ENCODE results near the gene DEFB108B.
"Not testable (repeated sequence)": the region's sequence is repeated elsewhere in the genome, so short reads cannot be mapped to it uniquely, and the experiment has no call there.

Gene DEFB108B

DNA sequence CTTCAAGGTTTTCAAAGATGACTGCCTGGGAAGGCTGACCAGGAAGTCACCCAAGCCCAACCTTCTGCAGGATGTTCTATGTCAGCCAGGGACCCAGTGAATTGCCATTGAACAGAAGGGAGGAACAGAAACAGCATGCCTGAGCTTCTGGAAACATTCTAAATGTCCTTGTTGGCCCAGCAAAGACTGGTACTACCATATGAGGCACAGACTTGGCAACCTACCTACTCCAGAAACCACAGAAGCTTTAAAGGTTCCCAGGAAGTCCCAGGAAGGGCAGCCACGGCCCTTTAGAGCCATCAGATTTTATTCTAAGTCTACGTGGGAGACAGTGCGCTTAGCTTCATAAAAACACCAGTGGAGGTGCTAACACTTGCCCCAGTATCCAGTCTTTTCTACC lies 20.5 kb upstream of the DEFB108B start:
- not testable (repeated sequence) for FAIRE-seq; DNase-seq (ENCODE audit: extremely low spot score, insufficient read length, low read depth)

DNA sequence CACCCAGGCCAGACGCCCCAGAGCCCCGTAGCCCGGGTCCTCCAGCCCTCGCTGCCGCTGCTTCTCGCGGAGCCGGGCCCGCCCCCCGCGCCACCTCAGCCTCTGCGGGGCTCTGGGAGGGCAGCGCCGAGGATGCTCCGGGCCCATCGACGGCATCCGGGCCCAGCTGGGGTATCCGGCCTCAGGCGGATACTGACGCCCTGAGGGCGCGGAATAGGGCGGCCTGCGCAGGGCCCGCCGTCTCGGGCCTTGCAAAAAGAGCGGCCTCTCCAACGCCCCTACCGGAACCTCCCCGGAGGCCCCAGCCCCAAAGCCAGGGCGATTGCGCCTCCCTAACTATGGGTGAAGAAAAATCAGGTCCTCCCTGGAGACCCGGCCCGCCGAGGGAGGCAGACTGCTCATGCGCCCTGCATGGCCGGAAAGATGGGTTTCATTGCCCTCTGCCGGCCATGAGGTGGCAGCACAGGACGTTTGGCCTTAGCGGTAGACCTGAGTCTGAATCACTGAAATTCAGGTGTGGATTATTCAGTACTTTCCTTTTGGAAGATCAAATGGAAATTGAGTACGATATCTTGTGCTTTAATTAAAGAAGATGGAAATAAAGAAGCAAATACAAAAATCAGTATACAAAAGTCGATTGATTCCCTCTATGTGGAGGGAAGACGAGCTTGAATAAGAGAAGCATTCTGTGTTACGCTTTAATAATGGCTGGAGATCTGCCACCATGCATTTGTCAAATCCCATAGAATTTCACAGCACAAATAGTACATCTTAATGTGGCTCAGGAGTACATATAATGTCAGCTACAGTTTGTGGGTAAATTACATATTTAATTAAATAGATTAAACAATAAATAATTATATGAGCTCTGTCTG lies 19.3 kb upstream of the DEFB108B start:
- FAIRE-seq (peak; percentile 84), DNase-seq (ENCODE audit: extremely low spot score, insufficient read length, low read depth) (peak; percentile 39)

DNA sequence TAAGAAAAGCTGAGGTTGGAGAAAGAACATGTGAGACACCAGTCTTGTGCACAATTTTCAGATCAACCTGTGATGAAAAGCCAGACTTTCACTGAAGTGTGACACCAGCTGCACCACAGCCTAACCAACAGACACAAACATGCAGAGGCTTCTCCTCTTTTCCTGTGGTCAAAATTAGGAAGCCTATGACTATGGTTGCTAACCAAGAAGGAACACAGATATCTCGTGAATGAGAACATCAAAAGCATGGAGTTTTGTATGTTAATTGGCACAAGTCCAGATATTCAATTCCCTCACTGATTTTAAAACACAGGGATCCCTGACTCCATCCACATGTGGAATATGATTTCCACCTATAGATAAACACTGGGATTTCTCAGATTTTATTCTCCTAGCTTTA lies 11.5 kb upstream of the DEFB108B start:
- peak; percentile 29 for FAIRE-seq
- not testable (repeated sequence) for DNase-seq (ENCODE audit: extremely low spot score, insufficient read length, low read depth)

DNA sequence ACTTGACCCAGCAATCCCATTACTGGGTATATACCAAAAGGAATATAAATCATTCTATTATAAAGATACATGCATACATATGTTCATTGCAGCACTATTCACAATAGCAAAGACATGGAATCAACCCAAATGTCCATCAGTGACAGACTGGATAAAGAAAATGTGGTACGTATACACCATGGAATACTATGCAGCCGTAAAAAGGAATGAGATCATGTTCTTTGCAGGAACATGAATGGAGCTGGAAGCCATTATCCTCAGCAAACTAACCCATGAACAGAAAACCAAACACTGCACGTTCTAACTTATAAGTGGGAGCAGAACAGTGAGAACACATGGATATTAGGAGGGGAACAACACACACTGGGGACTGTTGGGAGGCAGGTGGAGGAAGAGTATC lies 3.8 kb upstream of the DEFB108B start:
- not testable (repeated sequence) for FAIRE-seq; DNase-seq (ENCODE audit: extremely low spot score, insufficient read length, low read depth)

DNA sequence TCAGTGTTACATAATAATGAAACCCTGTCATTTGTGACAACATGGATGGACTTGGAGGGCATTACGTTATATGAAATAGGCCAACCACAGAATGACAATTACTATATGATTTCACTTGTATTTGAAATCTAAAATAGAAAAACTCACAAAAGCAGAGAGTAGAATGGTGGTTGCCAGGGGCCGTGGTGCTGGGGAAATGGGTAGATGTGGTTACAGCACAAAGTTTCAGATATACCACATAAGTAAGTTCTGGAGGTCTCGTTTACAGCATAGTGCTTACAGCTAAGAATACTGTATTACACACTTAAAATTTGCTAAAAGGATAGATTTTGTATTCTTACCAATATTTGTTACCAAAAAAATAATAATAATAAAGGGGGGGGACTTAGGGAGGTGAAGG lies 3.3 kb upstream of the DEFB108B start:
- not testable (repeated sequence) for DNase-seq (ENCODE audit: extremely low spot score, insufficient read length, low read depth)

DNA sequence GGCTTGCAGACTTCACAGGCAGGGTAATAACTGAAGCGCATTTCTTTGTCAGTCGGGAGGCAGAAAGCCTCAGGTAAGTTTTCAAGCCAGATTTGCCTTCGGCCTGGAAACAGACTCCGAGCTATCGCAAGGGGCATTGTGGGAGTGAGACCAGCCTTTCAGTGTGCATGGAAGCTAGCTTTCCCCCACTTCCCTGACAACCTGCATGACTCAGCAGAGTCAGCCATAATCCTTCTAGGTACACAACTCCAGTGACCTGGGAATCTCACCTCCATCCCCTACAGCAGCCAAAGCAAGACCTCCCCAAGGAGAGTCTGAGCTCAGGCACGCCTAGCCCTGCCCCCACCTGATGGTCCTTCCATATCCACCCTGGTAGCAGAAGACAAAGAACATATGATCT lies 9.7 kb downstream of the DEFB108B start:
- DNase-seq (ENCODE audit: extremely low spot score, insufficient read length, low read depth); FAIRE-seq: not testable (repeated sequence)

More for the DNA sequence above, 3.3 kb upstream of the DEFB108B start:
- not testable (repeated sequence) for FAIRE-seq

DNA sequence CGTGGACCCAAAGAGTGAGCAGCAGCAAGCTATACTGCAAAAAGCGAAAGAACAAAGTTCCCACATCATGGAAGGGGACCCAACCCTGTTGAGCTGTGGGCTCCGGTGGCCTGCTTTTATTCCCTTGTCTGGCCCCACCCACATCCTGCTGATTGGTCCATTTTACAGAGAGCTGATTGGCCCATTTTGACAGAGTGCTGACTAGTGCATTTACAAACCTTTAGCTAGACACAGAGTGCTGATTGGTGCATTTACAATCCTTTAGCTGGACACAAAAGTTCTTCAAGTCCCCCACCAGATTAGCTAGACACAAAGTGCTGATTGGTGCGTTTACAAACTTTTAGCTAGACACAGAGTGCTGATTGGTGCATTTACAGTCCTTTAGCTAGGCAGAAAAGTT lies 10.4 kb downstream of the DEFB108B start:
- not testable (repeated sequence) for DNase-seq (ENCODE audit: extremely low spot score, insufficient read length, low read depth); FAIRE-seq

DNA sequence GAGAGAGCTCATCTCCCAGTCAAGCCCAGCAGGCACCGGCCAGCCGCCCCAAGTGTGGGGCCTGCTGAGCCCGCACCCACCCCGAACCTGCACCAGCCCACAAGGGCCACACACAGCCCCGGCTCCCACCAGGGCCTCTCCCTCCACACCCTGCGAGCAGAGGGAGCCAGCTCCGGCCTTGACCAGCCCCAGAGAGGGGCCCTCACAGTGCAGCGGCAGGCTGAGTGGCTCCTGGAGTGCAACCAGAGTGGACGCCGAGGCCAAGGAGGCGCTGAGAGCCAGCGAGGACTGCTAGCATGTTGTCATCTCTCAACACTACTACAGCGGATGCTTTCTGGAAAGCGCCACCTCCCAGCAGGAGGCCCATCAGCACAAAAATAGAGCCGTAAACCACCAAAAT lies 10.9 kb downstream of the DEFB108B start:
- FAIRE-seq (no peak), DNase-seq (ENCODE audit: extremely low spot score, insufficient read length, low read depth) (no peak)

DNA sequence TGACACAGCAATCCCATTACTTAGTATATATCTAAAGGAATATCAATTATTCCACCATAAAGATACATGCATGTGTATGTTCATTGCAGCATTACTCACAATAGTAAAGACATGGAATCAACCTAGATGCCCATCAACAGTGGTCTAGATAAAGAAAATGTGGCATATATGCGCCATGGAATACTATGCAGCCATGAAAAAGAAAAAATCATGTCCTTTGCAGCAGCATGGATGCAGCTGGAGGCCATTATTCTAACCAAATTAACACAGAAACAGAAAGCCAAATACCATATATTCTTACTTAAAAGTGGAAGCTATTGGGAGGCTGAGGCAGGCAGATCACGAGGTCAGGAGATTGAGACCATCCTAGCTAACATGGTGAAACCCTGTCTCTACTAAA lies 20.9 kb downstream of the DEFB108B start:
- FAIRE-seq; DNase-seq (ENCODE audit: extremely low spot score, insufficient read length, low read depth): not testable (repeated sequence)

DNA sequence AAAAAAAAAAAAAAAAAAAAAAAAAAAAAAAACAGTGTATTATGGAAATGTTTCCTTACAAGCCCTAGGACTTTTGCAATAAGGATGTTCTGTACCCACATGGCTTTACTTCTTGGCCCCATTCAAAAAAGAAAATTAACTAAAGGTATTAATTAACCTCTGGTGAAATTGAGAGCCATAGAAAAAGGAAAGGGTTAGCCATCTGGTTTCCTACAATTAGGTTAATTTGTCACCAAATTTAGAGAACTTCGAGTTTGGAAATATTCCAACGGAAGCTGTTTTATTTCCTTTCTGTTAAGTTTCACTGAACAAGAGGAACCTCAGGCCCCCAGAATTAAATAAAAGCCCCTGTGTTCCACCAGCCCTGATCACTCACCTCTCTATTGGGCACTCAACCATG lies 22.9 kb downstream of the DEFB108B start:
- DNase-seq (ENCODE audit: extremely low spot score, insufficient read length, low read depth); FAIRE-seq: not testable (repeated sequence)

DNA sequence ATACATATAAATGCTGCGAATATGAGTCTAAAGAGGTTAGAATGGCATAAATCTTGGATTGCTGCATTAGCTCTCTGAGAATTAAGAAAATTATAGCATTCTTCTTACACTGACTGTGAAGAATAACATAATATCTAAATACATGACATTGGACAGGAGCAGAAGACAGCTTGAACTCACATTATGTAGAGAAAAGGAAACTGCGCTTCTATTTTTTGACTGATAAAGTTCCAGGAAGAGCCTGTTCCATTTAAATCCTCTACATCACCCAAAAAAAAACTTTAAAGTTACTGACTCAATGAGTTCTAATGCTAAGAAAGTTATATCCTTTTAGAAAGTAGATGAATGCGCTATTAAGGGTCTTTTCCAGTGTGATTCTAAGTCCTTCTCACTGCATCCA lies 27.8 kb downstream of the DEFB108B start:
- not testable (repeated sequence) for FAIRE-seq; DNase-seq (ENCODE audit: extremely low spot score, insufficient read length, low read depth)

DNA sequence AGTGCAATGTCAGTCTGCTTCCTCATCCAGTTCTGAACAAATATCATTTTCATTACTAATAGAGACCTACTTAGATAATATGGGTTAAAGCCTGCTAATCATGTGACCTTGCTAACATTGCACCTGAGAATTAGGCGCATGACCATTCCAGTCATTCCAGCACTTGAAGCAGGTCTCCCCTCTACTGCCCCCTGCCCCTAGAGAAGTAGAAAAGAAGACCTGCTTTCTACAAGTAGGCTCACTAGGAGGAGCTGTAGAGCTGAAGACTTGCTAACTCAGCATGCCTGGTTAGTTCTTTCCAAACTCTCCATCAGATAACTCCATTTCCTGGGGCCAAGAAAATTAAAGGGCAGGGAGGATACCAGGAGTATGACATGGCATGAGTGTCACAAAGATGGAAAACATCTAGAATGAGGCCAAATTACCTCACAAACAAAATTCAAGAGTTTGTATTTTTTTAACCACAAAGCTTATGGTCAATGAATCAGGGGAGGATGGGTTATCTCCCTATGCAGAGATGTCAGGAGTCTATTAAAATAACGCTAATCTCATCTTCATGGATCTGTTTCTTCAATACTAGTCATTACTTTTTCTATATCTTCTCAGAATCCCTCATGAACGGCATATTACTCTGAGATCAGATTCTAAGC lies 31.1 kb downstream of the DEFB108B start:
- FAIRE-seq = peak; percentile 41
- DNase-seq (ENCODE audit: extremely low spot score, insufficient read length, low read depth) = not testable (repeated sequence)

DNA sequence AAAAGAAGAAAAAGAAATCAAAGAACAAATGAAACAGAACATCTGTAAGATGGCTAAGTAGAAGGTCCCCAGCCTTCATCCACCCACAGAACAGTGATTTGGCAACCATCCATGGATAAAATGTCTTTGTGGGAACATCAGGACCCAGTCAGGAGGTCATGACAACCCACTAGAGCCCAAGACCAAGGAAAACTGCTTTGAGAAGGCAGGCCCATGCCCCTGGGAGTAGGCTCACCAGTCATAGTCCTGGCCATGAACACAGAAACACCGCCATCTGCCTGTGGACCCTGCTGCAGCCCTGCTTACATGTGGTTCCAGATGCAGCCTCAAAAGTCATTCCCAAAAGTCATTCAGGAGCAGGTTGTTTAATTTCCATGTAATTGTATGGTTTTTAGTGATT lies 34.2 kb downstream of the DEFB108B start:
- not testable (repeated sequence) for FAIRE-seq

DNA sequence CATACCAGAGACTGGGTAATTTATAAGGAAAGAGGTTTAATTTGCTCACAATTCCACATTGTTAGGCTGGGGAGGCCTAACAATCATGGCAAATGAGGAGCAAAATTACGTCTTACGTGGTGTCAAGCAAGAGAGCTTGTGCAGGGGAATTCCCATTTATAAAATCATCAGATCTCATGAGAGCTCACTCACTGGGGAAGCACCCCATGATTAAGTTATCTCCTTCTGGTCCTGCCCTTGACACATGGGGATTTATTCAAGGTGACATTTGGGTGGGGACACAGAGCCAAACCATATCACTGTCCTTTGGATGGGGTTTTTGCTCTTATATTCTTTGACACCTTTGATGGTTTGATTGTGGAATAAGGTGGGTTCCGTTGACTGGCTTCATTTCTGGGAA lies 36.9 kb downstream of the DEFB108B start:
- FAIRE-seq; DNase-seq (ENCODE audit: extremely low spot score, insufficient read length, low read depth): not testable (repeated sequence)

More for the DNA sequence above, 34.2 kb downstream of the DEFB108B start:
- not testable (repeated sequence) for DNase-seq (ENCODE audit: extremely low spot score, insufficient read length, low read depth)

DNA sequence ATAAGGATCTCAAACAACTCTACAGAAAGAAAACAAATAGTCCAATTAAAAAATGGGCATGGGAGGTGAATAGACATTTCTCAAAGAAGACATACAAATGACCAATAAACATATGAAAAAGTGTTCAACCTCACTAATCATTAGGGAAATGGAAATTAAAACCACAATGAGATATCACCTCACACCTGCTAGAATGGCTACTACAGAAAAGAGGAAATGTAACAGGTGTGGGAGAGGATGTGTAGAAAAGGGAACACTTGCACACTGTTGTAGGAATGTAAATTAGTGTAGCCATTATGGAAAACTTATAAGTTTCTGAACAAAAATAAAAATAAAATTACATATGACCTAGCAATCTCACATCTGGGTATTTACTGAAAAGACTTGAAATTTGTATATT lies 37.7 kb downstream of the DEFB108B start:
- FAIRE-seq = peak; percentile 68
- DNase-seq (ENCODE audit: extremely low spot score, insufficient read length, low read depth) = not testable (repeated sequence)

DNA sequence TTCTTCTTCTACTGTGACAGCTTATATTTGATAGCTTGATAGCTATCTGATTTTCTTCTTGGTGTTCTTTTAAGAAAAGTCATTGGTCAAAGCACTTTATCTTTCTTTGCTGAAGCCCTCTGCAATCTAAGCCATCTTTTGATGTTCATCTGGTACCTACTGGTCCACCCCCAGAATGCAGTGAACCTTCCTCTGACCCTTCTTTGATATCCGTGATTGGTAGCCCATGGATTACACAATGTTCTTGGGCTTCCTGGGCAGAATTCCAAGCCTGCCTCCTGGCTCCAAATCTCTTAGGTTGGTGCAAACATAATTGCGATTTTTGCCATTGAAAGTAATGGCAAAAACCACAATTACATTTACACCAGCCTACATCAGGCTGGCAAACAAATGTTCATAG lies 43.3 kb downstream of the DEFB108B start:
- not testable (repeated sequence) for DNase-seq (ENCODE audit: extremely low spot score, insufficient read length, low read depth)

DNA sequence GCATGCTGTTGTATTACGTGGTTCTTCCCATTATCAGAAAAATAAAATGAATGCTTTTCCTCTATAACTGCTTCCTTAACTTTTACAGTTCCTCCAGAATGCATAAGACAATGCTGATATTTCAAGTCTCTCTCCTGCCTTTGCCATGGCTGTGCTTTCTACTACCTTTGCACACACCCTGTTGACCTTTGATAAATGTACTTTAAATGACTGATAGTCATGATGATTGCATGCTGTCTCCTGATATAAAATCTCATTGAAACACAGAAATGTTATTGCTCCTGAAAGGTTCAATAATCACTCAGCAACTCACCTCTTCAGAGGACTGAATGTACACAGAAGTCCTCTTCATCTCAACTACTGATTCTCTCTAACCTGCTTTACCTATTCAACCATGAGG lies 45.1 kb downstream of the DEFB108B start, which contains the start of gene DEFB131B:
DEFB131B (plus strand) TSS at position 395 of the 400 bp plus-strand sequence; CDS start at position 395, 0 bp downstream.
- not testable (repeated sequence) for DNase-seq (ENCODE audit: extremely low spot score, insufficient read length, low read depth); FAIRE-seq

More for the DNA sequence above, 43.3 kb downstream of the DEFB108B start:
- FAIRE-seq = not testable (repeated sequence)

DNA sequence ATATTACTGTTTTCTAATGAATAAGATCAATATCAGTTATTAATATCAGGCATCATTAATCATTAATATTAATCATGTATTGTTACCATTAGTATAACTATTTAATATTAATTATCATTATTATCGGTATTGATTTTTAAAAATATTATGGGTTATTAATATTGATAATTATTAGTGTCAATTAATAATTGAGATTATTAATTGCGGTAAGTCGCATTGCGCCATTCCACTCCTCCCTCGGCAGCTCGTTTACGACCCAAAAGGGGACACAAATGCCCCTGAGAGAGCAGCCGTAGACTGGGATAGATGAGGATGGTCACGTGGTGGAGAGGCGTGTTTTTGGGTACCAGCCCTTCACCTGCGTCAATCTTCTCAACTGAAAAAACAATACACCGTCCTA lies 52.8 kb downstream of the DEFB108B start:
- DNase-seq (ENCODE audit: extremely low spot score, insufficient read length, low read depth); FAIRE-seq: not testable (repeated sequence)
